SKM-1 treated with dmso at 0.1 percent for 144 hours (cell line): ENCODE data around the gene DPP6.

Experiments
- DNase-seq: peaks from one replicate; lab custom pipeline; 2025; ENCODE audit not compliant: unreplicated experiment; lab: John Stamatoyannopoulos, UW

The DPP6 gene

GRCh38 chr7:154231732-154232131 lies 179.5 kb downstream of the DPP6 start:
- DNase-seq = no peak

GRCh38 chr7:154232700-154233099 lies 180.5 kb downstream of the DPP6 start:
- DNase-seq = no peak

GRCh38 chr7:154241988-154242387 lies 189.8 kb downstream of the DPP6 start:
- no peak for DNase-seq

GRCh38 chr7:154242709-154243108 lies 190.5 kb downstream of the DPP6 start:
- DNase-seq = no peak

GRCh38 chr7:154252046-154252445 lies 199.8 kb downstream of the DPP6 start:
- DNase-seq = no peak

- no peak for DNase-seq
Observed at GRCh38 chr7:154253810-154254209, 201.6 kb downstream of the DPP6 start.

- DNase-seq = no peak
Observed at GRCh38 chr7:154255324-154255723, 203.1 kb downstream of the DPP6 start.

- no peak for DNase-seq
Observed at GRCh38 chr7:154256150-154256549, 204.0 kb downstream of the DPP6 start.

GRCh38 chr7:154259396-154259795 lies 207.2 kb downstream of the DPP6 start:
- DNase-seq = no peak

- no peak for DNase-seq
Observed at GRCh38 chr7:154287356-154287755, 235.2 kb downstream of the DPP6 start.

GRCh38 chr7:154289119-154289518 lies 236.9 kb downstream of the DPP6 start:
- no peak for DNase-seq

GRCh38 chr7:154296443-154296842 lies 244.2 kb downstream of the DPP6 start:
- no peak for DNase-seq

- no peak for DNase-seq
Observed at GRCh38 chr7:154299736-154300135, 247.5 kb downstream of the DPP6 start.

GRCh38 chr7:154302380-154302779 lies 250.2 kb downstream of the DPP6 start:
- DNase-seq = no peak

GRCh38 chr7:154304231-154304630 lies 252.0 kb downstream of the DPP6 start:
- DNase-seq = no peak

GRCh38 chr7:154304740-154305700 lies 252.8 kb downstream of the DPP6 start:
- DNase-seq = no peak

- no peak for DNase-seq
Observed at GRCh38 chr7:154306036-154306435, 253.8 kb downstream of the DPP6 start.

GRCh38 chr7:154308928-154309327 lies 256.7 kb downstream of the DPP6 start:
- no peak for DNase-seq

GRCh38 chr7:154310114-154310513 lies 257.9 kb downstream of the DPP6 start:
- no peak for DNase-seq

GRCh38 chr7:154324196-154324595 lies 272.0 kb downstream of the DPP6 start:
- no peak for DNase-seq

GRCh38 chr7:154326421-154326820 lies 274.2 kb downstream of the DPP6 start:
- no peak for DNase-seq

- DNase-seq = no peak
Observed at GRCh38 chr7:154330318-154330717, 278.1 kb downstream of the DPP6 start.
